Measurements from ENCODE around the gene ARMS2. TPM values are rescaled to one million over a fixed set of nuclear protein-coding genes. Genes with fewer than 3 reads are reported as not detected.

The ARMS2 gene
- total RNA-seq, 1 donor from 2014 or later: not detected

DNA sequence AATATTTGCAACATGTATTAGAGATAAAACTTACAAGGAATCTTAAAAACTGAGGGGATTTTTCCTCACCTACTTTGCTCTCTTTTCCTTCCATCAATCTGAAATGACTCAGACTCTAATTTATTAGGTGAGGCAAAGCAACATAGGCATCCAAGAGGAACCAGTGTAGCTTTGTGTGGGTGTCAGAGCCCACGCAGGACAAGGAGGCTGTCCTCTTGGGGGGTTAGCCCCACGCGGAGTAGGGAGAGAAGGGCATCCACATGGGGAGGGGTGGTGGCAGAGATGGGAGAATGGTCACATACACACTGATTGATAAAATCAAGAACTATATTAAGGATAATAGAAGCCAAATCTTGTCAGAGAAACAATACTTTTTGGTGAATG, 33.8 kb upstream of the ARMS2 start:
- peaks cover 11% of the 10 kb centered on the region for H3K4me1 Mint-ChIP-seq
- Histone ChIP-seq H3K36me3 (peaks cover 6% of the 10 kb centered on the region), H4K20me1 (ENCODE audit: low read depth) (no peaks in the 10 kb centered on the region), H3K27me3 (no peaks in the 10 kb centered on the region), H3K4me2 (no peak overlapping the region), H2AFZ (replicated peaks) (no peak overlapping the region), H3K79me2 (ENCODE audit: low read depth) (no peaks in the 10 kb centered on the region), H3K4me3 (no peak overlapping the region), H3F3A (ENCODE audit: low read depth) (no peaks in the 10 kb centered on the region), H3K9ac (no peak overlapping the region), H3K4me1 (no peaks in the 10 kb centered on the region), H3K9me3 (ENCODE audit: low read depth) (no peaks in the 10 kb centered on the region), H3K27ac (no peak overlapping the region)
- TF ChIP-seq EZH2 (IDR thresholded peaks at IDR 0.05) (no peak), EZH2phosphoT487 (IDR thresholded peaks at IDR 0.05) (no peak)
- TF ChIP-seq, protein P1, sequence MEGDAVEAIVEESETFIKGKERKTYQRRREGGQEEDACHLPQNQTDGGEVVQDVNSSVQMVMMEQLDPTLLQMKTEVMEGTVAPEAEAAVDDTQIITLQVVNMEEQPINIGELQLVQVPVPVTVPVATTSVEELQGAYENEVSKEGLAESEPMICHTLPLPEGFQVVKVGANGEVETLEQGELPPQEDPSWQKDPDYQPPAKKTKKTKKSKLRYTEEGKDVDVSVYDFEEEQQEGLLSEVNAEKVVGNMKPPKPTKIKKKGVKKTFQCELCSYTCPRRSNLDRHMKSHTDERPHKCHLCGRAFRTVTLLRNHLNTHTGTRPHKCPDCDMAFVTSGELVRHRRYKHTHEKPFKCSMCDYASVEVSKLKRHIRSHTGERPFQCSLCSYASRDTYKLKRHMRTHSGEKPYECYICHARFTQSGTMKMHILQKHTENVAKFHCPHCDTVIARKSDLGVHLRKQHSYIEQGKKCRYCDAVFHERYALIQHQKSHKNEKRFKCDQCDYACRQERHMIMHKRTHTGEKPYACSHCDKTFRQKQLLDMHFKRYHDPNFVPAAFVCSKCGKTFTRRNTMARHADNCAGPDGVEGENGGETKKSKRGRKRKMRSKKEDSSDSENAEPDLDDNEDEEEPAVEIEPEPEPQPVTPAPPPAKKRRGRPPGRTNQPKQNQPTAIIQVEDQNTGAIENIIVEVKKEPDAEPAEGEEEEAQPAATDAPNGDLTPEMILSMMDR (IDR thresholded peaks at IDR 0.05): no peak
- peaks cover 7% of the 10 kb centered on the region for H3K36me3 Mint-ChIP-seq
- no peaks in the 10 kb centered on the region for H3K9me3 Mint-ChIP-seq
- H3K4me3 Mint-ChIP-seq: no peak overlapping the region
- H3K27ac Mint-ChIP-seq: no peak overlapping the region
- no peaks in the 10 kb centered on the region for H3K27me3 Mint-ChIP-seq (ENCODE audit: insufficient read depth, low read depth)
- DNase-seq (ENCODE audit: low spot score): no peak

DNA sequence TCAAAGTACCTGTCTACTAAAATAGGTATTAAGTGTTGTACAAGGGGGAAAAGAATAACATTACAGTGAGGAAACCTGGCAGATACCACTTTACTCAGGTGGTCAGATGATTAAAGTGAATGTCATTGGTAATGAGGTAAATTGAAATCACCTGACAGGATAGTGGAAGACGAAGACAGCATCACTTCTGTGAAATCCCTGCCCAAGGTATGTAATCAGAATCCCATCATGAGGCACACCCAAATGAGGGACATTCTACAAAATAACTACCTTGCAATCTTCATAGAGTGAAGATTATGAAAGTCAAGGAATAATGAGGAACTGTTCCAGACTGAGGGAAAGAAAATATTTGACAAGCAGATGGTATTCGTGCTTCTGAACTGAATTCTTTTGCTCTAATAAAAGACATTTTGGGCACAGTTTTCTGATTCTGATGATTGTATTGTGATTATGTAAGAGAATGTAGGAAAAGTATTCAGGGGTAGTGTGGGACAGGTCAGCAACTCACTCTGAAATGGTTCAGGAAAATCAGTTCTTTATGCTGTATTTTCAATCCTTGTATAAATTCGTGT, 33.3 kb upstream of the ARMS2 start:
- H3K27ac ChIP-seq: no peak overlapping the region
- no peaks in the 10 kb centered on the region for H3K9me3 Mint-ChIP-seq
- no peaks in the 10 kb centered on the region for H4K20me1 ChIP-seq (ENCODE audit: low read depth)
- no peak overlapping the region for H3K4me2 ChIP-seq
- peaks cover 11% of the 10 kb centered on the region for H3K4me1 Mint-ChIP-seq
- peaks cover 6% of the 10 kb centered on the region for H3K36me3 ChIP-seq
- DNase-seq (ENCODE audit: low spot score): no peak
- TF ChIP-seq EZH2 (IDR thresholded peaks at IDR 0.05): no peak
- TF ChIP-seq, protein P1 (IDR thresholded peaks at IDR 0.05): no peak
- TF ChIP-seq EZH2phosphoT487 (IDR thresholded peaks at IDR 0.05): no peak
- H3K4me3 Mint-ChIP-seq: no peak overlapping the region
- H3K27me3 ChIP-seq: no peaks in the 10 kb centered on the region
- no peak overlapping the region for H2AFZ ChIP-seq (replicated peaks)
- no peaks in the 10 kb centered on the region for H3K79me2 ChIP-seq (ENCODE audit: low read depth)
- H3K9ac ChIP-seq: no peak overlapping the region
- no peaks in the 10 kb centered on the region for H3K27me3 Mint-ChIP-seq (ENCODE audit: insufficient read depth, low read depth)
- no peaks in the 10 kb centered on the region for H3F3A ChIP-seq (ENCODE audit: low read depth)
- H3K36me3 Mint-ChIP-seq: peaks cover 2% of the 10 kb centered on the region
- H3K9me3 ChIP-seq (ENCODE audit: low read depth): no peaks in the 10 kb centered on the region
- H3K4me1 ChIP-seq: no peaks in the 10 kb centered on the region
- no peak overlapping the region for H3K4me3 ChIP-seq
- H3K27ac Mint-ChIP-seq: no peak overlapping the region

DNA sequence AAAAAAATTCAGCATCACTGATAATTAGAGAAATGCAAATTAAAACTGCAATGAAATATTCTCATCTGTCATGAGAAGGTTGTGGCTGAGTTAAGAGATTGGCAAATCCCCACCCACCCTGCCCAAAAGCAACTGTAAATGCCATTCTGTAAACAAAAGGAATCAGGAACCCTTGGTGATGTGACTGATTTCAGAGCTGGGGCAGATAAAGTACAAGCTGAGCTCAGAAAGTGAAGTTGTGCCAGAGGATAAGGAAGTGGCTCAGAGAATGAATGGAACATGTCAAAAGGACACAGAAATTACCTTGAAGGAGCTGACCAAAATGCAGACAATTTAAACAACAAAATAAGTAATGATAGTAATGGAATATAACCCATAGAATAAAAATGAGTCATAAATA, 32.7 kb upstream of the ARMS2 start:
- H3K9me3 Mint-ChIP-seq: no peaks in the 10 kb centered on the region

More for the DNA sequence above, 32.7 kb upstream of the ARMS2 start:
- TF ChIP-seq, protein P1 (IDR thresholded peaks at IDR 0.05): no peak
- TF ChIP-seq EZH2 (IDR thresholded peaks at IDR 0.05) (no peak), EZH2phosphoT487 (IDR thresholded peaks at IDR 0.05) (no peak)
- Histone ChIP-seq H3K27me3 (no peaks in the 10 kb centered on the region), H3K4me1 (peaks cover 4% of the 10 kb centered on the region), H3F3A (ENCODE audit: low read depth) (no peaks in the 10 kb centered on the region), H3K79me2 (ENCODE audit: low read depth) (no peaks in the 10 kb centered on the region), H3K27ac (no peak overlapping the region), H3K9ac (no peak overlapping the region), H3K4me2 (no peak overlapping the region), H3K9me3 (ENCODE audit: low read depth) (no peaks in the 10 kb centered on the region), H3K36me3 (peaks cover 6% of the 10 kb centered on the region), H3K4me3 (no peak overlapping the region), H4K20me1 (ENCODE audit: low read depth) (no peaks in the 10 kb centered on the region), H2AFZ (replicated peaks) (no peak overlapping the region)
- peaks cover 1% of the 10 kb centered on the region for H3K36me3 Mint-ChIP-seq
- no peak for DNase-seq (ENCODE audit: low spot score)
- H3K27me3 Mint-ChIP-seq (ENCODE audit: insufficient read depth, low read depth): no peaks in the 10 kb centered on the region
- no peak overlapping the region for H3K4me3 Mint-ChIP-seq
- H3K4me1 Mint-ChIP-seq: peaks cover 11% of the 10 kb centered on the region
- H3K27ac Mint-ChIP-seq: no peak overlapping the region
